B cell (primary cell): ENCODE results near the gene KAZN.

Experiments
- EZH2 ChIP-seq: IDR thresholded peaks from 2 replicates; pipeline ENCODE4 v1.6.1; 2012; ENCODE audit warnings: borderline replicate concordance, low read depth, mild to moderate bottlenecking, moderate library complexity, low read length; ENCODE audit not compliant: insufficient read depth, poor library complexity, severe bottlenecking
- TF ChIP-seq, protein P1 (sequence below): fragments of 200-600 bp; IDR thresholded peaks from one replicate; pipeline ENCODE4 v1.8.0; 2022; ENCODE audit warnings: antibody characterized with exemption, mild to moderate bottlenecking

- TF ChIP-seq, protein P1, sequence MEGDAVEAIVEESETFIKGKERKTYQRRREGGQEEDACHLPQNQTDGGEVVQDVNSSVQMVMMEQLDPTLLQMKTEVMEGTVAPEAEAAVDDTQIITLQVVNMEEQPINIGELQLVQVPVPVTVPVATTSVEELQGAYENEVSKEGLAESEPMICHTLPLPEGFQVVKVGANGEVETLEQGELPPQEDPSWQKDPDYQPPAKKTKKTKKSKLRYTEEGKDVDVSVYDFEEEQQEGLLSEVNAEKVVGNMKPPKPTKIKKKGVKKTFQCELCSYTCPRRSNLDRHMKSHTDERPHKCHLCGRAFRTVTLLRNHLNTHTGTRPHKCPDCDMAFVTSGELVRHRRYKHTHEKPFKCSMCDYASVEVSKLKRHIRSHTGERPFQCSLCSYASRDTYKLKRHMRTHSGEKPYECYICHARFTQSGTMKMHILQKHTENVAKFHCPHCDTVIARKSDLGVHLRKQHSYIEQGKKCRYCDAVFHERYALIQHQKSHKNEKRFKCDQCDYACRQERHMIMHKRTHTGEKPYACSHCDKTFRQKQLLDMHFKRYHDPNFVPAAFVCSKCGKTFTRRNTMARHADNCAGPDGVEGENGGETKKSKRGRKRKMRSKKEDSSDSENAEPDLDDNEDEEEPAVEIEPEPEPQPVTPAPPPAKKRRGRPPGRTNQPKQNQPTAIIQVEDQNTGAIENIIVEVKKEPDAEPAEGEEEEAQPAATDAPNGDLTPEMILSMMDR: no peak
- TF ChIP-seq EZH2: no peak
These were observed 469.7 kb downstream of the KAZN start for GRCh38 chr1:15068152-15068551.
